Kidney (tissue), 14 donors: ENCODE results near the gene NFIA. TPM values are rescaled to one million over a fixed set of nuclear protein-coding genes. Genes with fewer than 3 reads are reported as not detected.

ENCODE experiments used
- DNase-seq, 5 donors: peaks; one replicate each; pipeline ENCODE4 v3.0.0-alpha.2; 2013 to 2020
- FAIRE-seq: peaks from 2 replicates; lab custom pipeline; 2012; peaks lifted over from hg19 to GRCh38; lab: Jason Lieb, UNC
- H3K27ac ChIP-seq, 2 donors: one replicate each; pipeline ENCODE4 v1.7.0; 2013; ENCODE audit warnings: low read depth in 2 of 2, low read length in 2 of 2, inconsistent platforms in 1 of 2
- H3K27me3 ChIP-seq: one replicate; pipeline ENCODE4 v1.7.1; 2013; ENCODE audit warnings: low read length, inconsistent platforms; ENCODE audit not compliant: control insufficient read depth, insufficient read depth
- H3K36me3 ChIP-seq, 3 donors: one replicate each; pipeline versions ENCODE4 v1.7.0 to v1.7.1; 2013; ENCODE audit warnings: low read length in 3 of 3, control low read depth in 1 of 3, inconsistent platforms in 1 of 3; ENCODE audit not compliant: insufficient read depth in 3 of 3, control insufficient read depth in 2 of 3
- H3K4me1 ChIP-seq, 3 donors: one replicate each; pipeline versions ENCODE4 v1.7.0 to v1.7.1; 2013; ENCODE audit warnings: low read length in 3 of 3, inconsistent platforms in 1 of 3, low read depth in 1 of 3; ENCODE audit not compliant: control insufficient read depth in 2 of 3, insufficient read depth in 2 of 3
- H3K4me3 ChIP-seq, 3 donors: one replicate each; pipeline versions ENCODE4 v1.7.0 to v1.8.1; 2013; ENCODE audit warnings: low read length in 3 of 3, control low read depth in 1 of 3, inconsistent platforms in 1 of 3
- H3K9ac ChIP-seq, 3 donors: one replicate each; pipeline versions ENCODE4 v1.7.0 to v1.7.1; 2013; ENCODE audit warnings: low read length in 3 of 3, control low read depth in 1 of 3, inconsistent platforms in 1 of 3
- H3K9me3 ChIP-seq, 3 donors: one replicate each; pipeline versions ENCODE4 v1.7.0 to v1.7.1; 2013; ENCODE audit warnings: low read length in 3 of 3, control low read depth in 1 of 3, inconsistent platforms in 1 of 3; ENCODE audit not compliant: control insufficient read depth in 2 of 3, insufficient read depth in 1 of 3
- intact Hi-C: fragments of 100-400 bp; cut with DNase I; formaldehyde crosslinking; loops from one replicate; pipeline ENCODE4 v1.11.1; 2022
- polyA plus RNA-seq: library from polyadenylated mRNA; stranded (reverse); fragments of 350-450 nt; fragmentation: Illumina TruSeq; extraction: RNeasy Lipid Tissue Mini Kit (QIAGEN cat#74804); gene quantifications from one replicate; pipeline ENCODE4 v1.2.3, GENCODE V29; 2014; ENCODE audit warnings: low read depth, low replicate concordance; ENCODE audit not compliant: insufficient read depth
- total RNA-seq: library from RNA; stranded (reverse); fragmentation: NEBNext Ultra II Directional; extraction: Animal tissue kit (Norgen Biotek cat#: 25700); gene quantifications from one replicate; pipeline ENCODE4 v1.2.1, GENCODE V29; 2021
- TF ChIP-seq, protein P1 (sequence below): IDR thresholded peaks from 3 replicates; pipeline ENCODE4 v1.5.1; 2012; ENCODE audit warnings: mild to moderate bottlenecking, moderate library complexity, borderline replicate concordance; ENCODE audit not compliant: insufficient read depth; ENCODE audit errors: extremely low read depth
- donor health status: control.
- donor health status: control.
- donor health status: control.
- donor health status: control.
- donor health status: control.
- donor health status: DM: yes; HTN: yes; CAD: no.
- donor health status: Normal renal cell carcinoma (clear cell type).

NFIA gene
- total and polyA plus RNA-seq, 2 donors from 2014 or later: 4.8 to 87.5 TPM

DNA sequence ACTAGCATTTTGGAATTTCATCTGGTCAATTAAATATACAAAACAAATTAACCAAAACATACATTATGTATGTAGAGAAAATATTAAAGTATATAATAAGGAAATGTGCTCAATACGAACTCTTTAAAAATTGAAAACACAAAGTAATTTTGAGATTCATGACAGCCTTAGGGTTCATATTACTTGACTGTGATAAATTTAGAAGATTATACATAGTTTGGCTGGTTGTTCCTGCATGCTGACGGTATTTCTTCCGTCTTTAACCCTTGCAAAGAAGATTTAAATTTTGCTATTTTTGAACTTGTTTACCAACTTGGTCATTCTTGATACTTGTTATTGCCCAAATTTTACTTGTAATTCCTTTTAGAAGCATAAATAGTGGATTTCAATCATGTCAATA lies 298.2 kb downstream of the NFIA start:
- TF ChIP-seq, protein P1, sequence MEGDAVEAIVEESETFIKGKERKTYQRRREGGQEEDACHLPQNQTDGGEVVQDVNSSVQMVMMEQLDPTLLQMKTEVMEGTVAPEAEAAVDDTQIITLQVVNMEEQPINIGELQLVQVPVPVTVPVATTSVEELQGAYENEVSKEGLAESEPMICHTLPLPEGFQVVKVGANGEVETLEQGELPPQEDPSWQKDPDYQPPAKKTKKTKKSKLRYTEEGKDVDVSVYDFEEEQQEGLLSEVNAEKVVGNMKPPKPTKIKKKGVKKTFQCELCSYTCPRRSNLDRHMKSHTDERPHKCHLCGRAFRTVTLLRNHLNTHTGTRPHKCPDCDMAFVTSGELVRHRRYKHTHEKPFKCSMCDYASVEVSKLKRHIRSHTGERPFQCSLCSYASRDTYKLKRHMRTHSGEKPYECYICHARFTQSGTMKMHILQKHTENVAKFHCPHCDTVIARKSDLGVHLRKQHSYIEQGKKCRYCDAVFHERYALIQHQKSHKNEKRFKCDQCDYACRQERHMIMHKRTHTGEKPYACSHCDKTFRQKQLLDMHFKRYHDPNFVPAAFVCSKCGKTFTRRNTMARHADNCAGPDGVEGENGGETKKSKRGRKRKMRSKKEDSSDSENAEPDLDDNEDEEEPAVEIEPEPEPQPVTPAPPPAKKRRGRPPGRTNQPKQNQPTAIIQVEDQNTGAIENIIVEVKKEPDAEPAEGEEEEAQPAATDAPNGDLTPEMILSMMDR: no peak
- intact Hi-C loops: no loop called here
- DNase-seq (no peak), FAIRE-seq (no peak)
- Histone ChIP-seq H3K36me3 (peaks cover 0 to 6% (median 0%) of the 10 kb centered on the region in 3 donors), H3K9me3 (no peaks in the 10 kb centered on the region), H3K27ac (no peak overlapping the region), H3K9ac (no peak overlapping the region), H3K27me3 (no peaks in the 10 kb centered on the region), H3K4me3 (no peak overlapping the region), H3K4me1 (no peaks in the 10 kb centered on the region)

DNA sequence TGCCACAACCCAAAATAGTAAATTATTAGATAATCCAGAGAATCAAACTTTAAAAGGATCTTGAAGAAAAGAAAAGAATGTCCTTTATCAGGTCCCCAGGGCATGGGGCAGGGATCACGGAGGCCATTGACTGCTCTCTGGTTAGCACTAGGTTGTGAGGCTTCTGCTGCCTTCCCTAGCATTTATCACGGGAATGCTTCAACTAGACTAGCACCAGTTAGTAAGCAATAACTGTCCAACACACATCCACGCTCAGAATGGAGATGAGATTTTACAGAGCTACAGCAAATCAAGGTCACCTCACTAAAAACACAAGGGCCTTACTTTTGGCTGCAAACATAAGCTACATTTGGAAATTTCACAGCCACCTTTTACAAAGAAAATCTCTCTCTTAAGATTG lies 304.0 kb downstream of the NFIA start:
- Histone ChIP-seq H3K36me3 (peaks cover 0 to 6% (median 3%) of the 10 kb centered on the region in 3 donors), H3K4me1 (no peaks in the 10 kb centered on the region), H3K27me3 (no peaks in the 10 kb centered on the region), H3K9me3 (peaks cover 0 to 5% (median 0%) of the 10 kb centered on the region in 3 donors), H3K27ac (no peak overlapping the region), H3K4me3 (no peak overlapping the region), H3K9ac (no peak overlapping the region)
- DNase-seq (no peak), FAIRE-seq (no peak)
- intact Hi-C loops: no loop called here
- TF ChIP-seq, protein P1: no peak

DNA sequence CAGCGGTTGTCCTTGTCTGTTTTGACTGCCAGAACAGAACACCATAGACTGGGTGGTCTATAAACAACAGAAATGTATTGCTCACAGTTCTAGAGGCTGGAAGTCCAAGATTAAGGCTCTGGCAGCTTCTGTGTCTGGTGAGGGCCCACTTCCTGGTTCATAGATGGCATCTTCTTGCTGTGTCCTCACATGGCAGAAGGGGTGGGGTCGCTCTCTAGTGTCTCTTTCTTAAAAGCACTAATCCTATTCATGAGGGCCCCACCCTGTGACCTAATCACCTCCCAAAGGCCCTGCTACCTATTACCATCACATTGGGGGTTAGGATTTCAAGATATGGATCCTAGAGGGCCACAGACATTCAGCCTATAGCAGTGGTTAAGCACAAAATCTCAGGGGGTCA lies 304.4 kb downstream of the NFIA start:
- TF ChIP-seq, protein P1: no peak
- DNase-seq: no peak
- H3K9me3 ChIP-seq: peaks cover 0 to 5% (median 0%) of the 10 kb centered on the region in 3 donors
- peaks cover 0 to 6% (median 3%) of the 10 kb centered on the region in 3 donors for H3K36me3 ChIP-seq
- intact Hi-C loops: no loop called here
- FAIRE-seq: no peak
- peaks cover 0 to under 1% (median 0%) of the 10 kb centered on the region in 3 donors for H3K4me1 ChIP-seq
- H3K4me3 ChIP-seq: no peak overlapping the region
- H3K9ac ChIP-seq: no peak overlapping the region
- H3K27ac ChIP-seq: no peak overlapping the region
- H3K27me3 ChIP-seq: no peaks in the 10 kb centered on the region

DNA sequence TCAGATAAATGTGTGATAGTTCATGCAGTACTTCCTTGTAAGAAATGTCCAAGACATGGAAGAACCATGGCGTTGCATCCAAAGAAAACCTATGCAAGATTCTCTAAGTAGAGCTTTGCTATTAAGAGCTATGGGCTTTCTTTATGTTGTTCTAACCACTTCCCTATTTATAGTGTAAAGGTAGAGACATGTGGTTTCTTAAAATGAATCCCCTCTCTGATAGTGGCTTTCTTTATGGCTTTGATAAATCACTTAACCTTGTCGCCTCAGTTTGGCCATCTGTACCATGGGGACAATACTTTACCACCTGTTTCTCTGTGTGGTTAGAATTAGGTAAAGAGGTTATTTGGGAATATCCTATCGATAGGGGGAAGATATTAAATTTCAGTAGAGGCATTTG lies 305.5 kb downstream of the NFIA start:
- H3K9ac ChIP-seq: no peak overlapping the region
- intact Hi-C loops: no loop called here
- peaks cover 0 to 5% (median 0%) of the 10 kb centered on the region in 3 donors for H3K9me3 ChIP-seq
- H3K4me1 ChIP-seq: peaks cover 0 to 3% (median 0%) of the 10 kb centered on the region in 3 donors
- H3K27ac ChIP-seq: no peak overlapping the region
- H3K4me3 ChIP-seq: no peak overlapping the region
- DNase-seq (no peak), FAIRE-seq (no peak)
- H3K36me3 ChIP-seq: peaks cover 0 to 6% (median 3%) of the 10 kb centered on the region in 3 donors
- TF ChIP-seq, protein P1: no peak
- H3K27me3 ChIP-seq: no peaks in the 10 kb centered on the region
